Esophagus squamous epithelium (tissue), 4 donors: Measurements from ENCODE around the gene UNC5B.

Experiments used
- POLR2A ChIP-seq, 4 donors: fragments of 450-650 bp; IDR thresholded peaks; one replicate each; pipeline ENCODE4 v1.6.1; 2017; ENCODE audit warnings: antibody characterized with exemption in 4 of 4, mild to moderate bottlenecking in 4 of 4, moderate library complexity in 3 of 4
- TF ChIP-seq, protein P1 (sequence below), 6 experiments: fragments of 450-650 bp in 4 of 6; fragments of 200-600 bp in 2 of 6; sonication (generic) in 2 of 6; IDR thresholded peaks; one replicate each; pipeline ENCODE4 v1.5.1; 2016 to 2019; ENCODE audit warnings: antibody characterized with exemption in 6 of 6, mild to moderate bottlenecking in 4 of 6, moderate library complexity in 4 of 6

GRCh38 chr10:71187197-71187596 is 25.2 kb upstream of the UNC5B start:
- TF ChIP-seq, protein P1, sequence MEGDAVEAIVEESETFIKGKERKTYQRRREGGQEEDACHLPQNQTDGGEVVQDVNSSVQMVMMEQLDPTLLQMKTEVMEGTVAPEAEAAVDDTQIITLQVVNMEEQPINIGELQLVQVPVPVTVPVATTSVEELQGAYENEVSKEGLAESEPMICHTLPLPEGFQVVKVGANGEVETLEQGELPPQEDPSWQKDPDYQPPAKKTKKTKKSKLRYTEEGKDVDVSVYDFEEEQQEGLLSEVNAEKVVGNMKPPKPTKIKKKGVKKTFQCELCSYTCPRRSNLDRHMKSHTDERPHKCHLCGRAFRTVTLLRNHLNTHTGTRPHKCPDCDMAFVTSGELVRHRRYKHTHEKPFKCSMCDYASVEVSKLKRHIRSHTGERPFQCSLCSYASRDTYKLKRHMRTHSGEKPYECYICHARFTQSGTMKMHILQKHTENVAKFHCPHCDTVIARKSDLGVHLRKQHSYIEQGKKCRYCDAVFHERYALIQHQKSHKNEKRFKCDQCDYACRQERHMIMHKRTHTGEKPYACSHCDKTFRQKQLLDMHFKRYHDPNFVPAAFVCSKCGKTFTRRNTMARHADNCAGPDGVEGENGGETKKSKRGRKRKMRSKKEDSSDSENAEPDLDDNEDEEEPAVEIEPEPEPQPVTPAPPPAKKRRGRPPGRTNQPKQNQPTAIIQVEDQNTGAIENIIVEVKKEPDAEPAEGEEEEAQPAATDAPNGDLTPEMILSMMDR (IDR thresholded peaks at IDR 0.05) = no peak
- TF ChIP-seq POLR2A (IDR thresholded peaks at IDR 0.05) = no peak
